HUES6 (cell line): Measurements from ENCODE around the gene SLC5A8.

Experiments used
- H3K27ac ChIP-seq: 2 replicates; pipeline ENCODE4 v1.7.0; 2013; ENCODE audit warnings: low read depth, mild to moderate bottlenecking, low read length, inconsistent platforms
- H3K27me3 ChIP-seq: 2 replicates; pipeline ENCODE4 v1.6.1; 2013; ENCODE audit warnings: low read length; ENCODE audit not compliant: control insufficient read depth, insufficient read depth
- H3K36me3 ChIP-seq: 2 replicates; pipeline ENCODE4 v1.6.1; 2013; ENCODE audit warnings: low read length; ENCODE audit not compliant: control insufficient read depth, insufficient read depth
- H3K4me1 ChIP-seq: 2 replicates; pipeline ENCODE4 v1.6.1; 2013; ENCODE audit warnings: low read length; ENCODE audit not compliant: control insufficient read depth, insufficient read depth
- H3K4me3 ChIP-seq: 2 replicates; pipeline ENCODE4 v1.5.1; 2013; ENCODE audit warnings: low read depth, low read length
- H3K9ac ChIP-seq: one replicate; pipeline ENCODE4 v1.6.1; 2013; ENCODE audit warnings: mild to moderate bottlenecking, low read length
- H3K9me3 ChIP-seq: 2 replicates; pipeline ENCODE4 v1.6.1; 2013; ENCODE audit warnings: low read depth, low read length; ENCODE audit not compliant: control insufficient read depth, insufficient read depth

The SLC5A8 gene

GRCh38 chr12:101221301-101221700, 11.3 kb upstream of the SLC5A8 start:
- H3K27me3 ChIP-seq: no peaks in the 10 kb centered on the region
- H3K9ac ChIP-seq: no peak overlapping the region
- H3K4me3 ChIP-seq: no peak overlapping the region
- no peaks in the 10 kb centered on the region for H3K4me1 ChIP-seq
- H3K27ac ChIP-seq: no peak overlapping the region
- H3K9me3 ChIP-seq: 0 out of 2 replicates have a peak, but pooled peaks cover 2% of the 10 kb centered on the region
- H3K36me3 ChIP-seq: no peaks in the 10 kb centered on the region

GRCh38 chr12:101216810-101217209, 6.8 kb upstream of the SLC5A8 start:
- H3K27me3 ChIP-seq: peaks cover 4% of the 10 kb centered on the region
- no peaks in the 10 kb centered on the region for H3K4me1 ChIP-seq
- no peaks in the 10 kb centered on the region for H3K36me3 ChIP-seq
- peaks cover 23% of the 10 kb centered on the region for H3K9me3 ChIP-seq
- no peak overlapping the region for H3K27ac ChIP-seq
- H3K9ac ChIP-seq: no peak overlapping the region
- H3K4me3 ChIP-seq: no peak overlapping the region

GRCh38 chr12:101207086-101207780, 2.8 kb downstream of the SLC5A8 start:
- Histone ChIP-seq H3K36me3 (no peaks in the 10 kb centered on the region), H3K27me3 (peaks cover 57% of the 10 kb centered on the region), H3K9me3 (no peaks in the 10 kb centered on the region), H3K4me1 (peaks cover 8% of the 10 kb centered on the region; the same call in 1 of the 2 replicates), H3K9ac (no peak overlapping the region), H3K27ac (no peak overlapping the region), H3K4me3 (no peak overlapping the region)

- H3K9ac ChIP-seq: no peak overlapping the region
- H3K4me3 ChIP-seq: no peak overlapping the region
- no peaks in the 10 kb centered on the region for H3K9me3 ChIP-seq
- H3K4me1 ChIP-seq: peaks cover 5% of the 10 kb centered on the region; the same call in 1 of the 2 replicates
- H3K27me3 ChIP-seq: peaks cover 38% of the 10 kb centered on the region
- H3K36me3 ChIP-seq: no peaks in the 10 kb centered on the region
- H3K27ac ChIP-seq: no peak overlapping the region
These were observed 5.3 kb downstream of the SLC5A8 start for GRCh38 chr12:101204602-101205304.

- Histone ChIP-seq H3K4me1 (peaks cover 5% of the 10 kb centered on the region; the same call in 1 of the 2 replicates), H3K36me3 (no peaks in the 10 kb centered on the region), H3K27me3 (0 out of 2 replicates have a peak, but pooled peaks cover 4% of the 10 kb centered on the region), H3K9ac (no peak overlapping the region), H3K27ac (no peak overlapping the region), H3K4me3 (no peak overlapping the region), H3K9me3 (no peaks in the 10 kb centered on the region)
These were observed 9.2 kb downstream of the SLC5A8 start for GRCh38 chr12:101200824-101201223.

- Histone ChIP-seq H3K4me3 (no peak overlapping the region), H3K27me3 (0 out of 2 replicates have a peak, but pooled peaks cover 4% of the 10 kb centered on the region), H3K36me3 (no peaks in the 10 kb centered on the region), H3K9me3 (no peaks in the 10 kb centered on the region), H3K9ac (no peak overlapping the region), H3K4me1 (peaks cover 4% of the 10 kb centered on the region; the same call in 1 of the 2 replicates), H3K27ac (no peak overlapping the region)
These were observed 9.9 kb downstream of the SLC5A8 start for GRCh38 chr12:101200145-101200544.

- Histone ChIP-seq H3K27ac (no peak overlapping the region), H3K4me1 (no peaks in the 10 kb centered on the region), H3K36me3 (no peaks in the 10 kb centered on the region), H3K27me3 (no peaks in the 10 kb centered on the region), H3K9ac (no peak overlapping the region), H3K9me3 (no peaks in the 10 kb centered on the region), H3K4me3 (no peak overlapping the region)
These were observed 23.7 kb downstream of the SLC5A8 start for GRCh38 chr12:101186291-101186690.

GRCh38 chr12:101181776-101182175, 28.3 kb downstream of the SLC5A8 start:
- H3K4me1 ChIP-seq: no peaks in the 10 kb centered on the region
- no peaks in the 10 kb centered on the region for H3K9me3 ChIP-seq
- H3K27me3 ChIP-seq: no peaks in the 10 kb centered on the region
- H3K4me3 ChIP-seq: no peak overlapping the region
- H3K36me3 ChIP-seq: no peaks in the 10 kb centered on the region
- H3K9ac ChIP-seq: no peak overlapping the region
- no peak overlapping the region for H3K27ac ChIP-seq

GRCh38 chr12:101174541-101174940, 35.5 kb downstream of the SLC5A8 start:
- Histone ChIP-seq H3K36me3 (no peaks in the 10 kb centered on the region), H3K27me3 (no peaks in the 10 kb centered on the region), H3K27ac (no peak overlapping the region), H3K9ac (no peak overlapping the region), H3K9me3 (no peaks in the 10 kb centered on the region), H3K4me1 (no peaks in the 10 kb centered on the region), H3K4me3 (no peak overlapping the region)

- no peak overlapping the region for H3K4me3 ChIP-seq
- no peaks in the 10 kb centered on the region for H3K4me1 ChIP-seq
- no peaks in the 10 kb centered on the region for H3K9me3 ChIP-seq
- H3K27ac ChIP-seq: no peak overlapping the region
- no peak overlapping the region for H3K9ac ChIP-seq
- no peaks in the 10 kb centered on the region for H3K36me3 ChIP-seq
- H3K27me3 ChIP-seq: no peaks in the 10 kb centered on the region
These were observed 36.8 kb downstream of the SLC5A8 start for GRCh38 chr12:101173197-101173749.

- Histone ChIP-seq H3K9ac (no peak overlapping the region), H3K27me3 (no peaks in the 10 kb centered on the region), H3K27ac (no peak overlapping the region), H3K9me3 (no peaks in the 10 kb centered on the region), H3K36me3 (no peaks in the 10 kb centered on the region), H3K4me3 (no peak overlapping the region), H3K4me1 (no peaks in the 10 kb centered on the region)
These were observed 37.7 kb downstream of the SLC5A8 start for GRCh38 chr12:101172316-101172715.
